ENCODE results near the gene SEMA3A. TPM values are rescaled to one million over a fixed set of nuclear protein-coding genes. Genes with fewer than 3 reads are reported as not detected.

SEMA3A gene
- total RNA-seq, 2 experiments from 2014 or later, result not detected

- Histone ChIP-seq H3K36me3 (ENCODE audit: insufficient read depth, low read length) (no peaks in the 10 kb centered on the region), H3K9me2 (ENCODE audit: insufficient read depth, low read length) (no peaks in the 10 kb centered on the region), H3K4me3 (ENCODE audit: low read depth, low read length, poor library complexity, severe bottlenecking) (no peak overlapping the region), H3K79me2 (ENCODE audit: insufficient read depth, low read depth, low read length) (no peaks in the 10 kb centered on the region), H3K4me2 (ENCODE audit: low read length) (no peak overlapping the region), H2AFZ (ENCODE audit: low read length) (no peak overlapping the region), H4K20me1 (ENCODE audit: insufficient read depth, low read length) (no peaks in the 10 kb centered on the region), H3K9me3 (ENCODE audit: low read length) (no peaks in the 10 kb centered on the region), H3K4me1 (ENCODE audit: insufficient read depth, low read length, poor library complexity, severe bottlenecking) (no peaks in the 10 kb centered on the region), H3K27ac (ENCODE audit: low read depth, low read length, poor library complexity, severe bottlenecking) (no peak overlapping the region)
- no TSS peak for BruUV-seq (replicated peaks)
- intact Hi-C loops (cut with micrococcal nuclease; ENCODE audit: unreplicated experiment), result no loop called here
- TF ChIP-seq CTCF (conservative IDR thresholded peaks at IDR 0.05; ENCODE audit: low read length), result no peak
- TF ChIP-seq EZH2phosphoT487 (IDR thresholded peaks at IDR 0.05; ENCODE audit: borderline replicate concordance, low read depth, low read length), result no peak
- CTCF ChIA-PET (ENCODE audit: unreplicated experiment), result no interaction called here
- POLR2A ChIA-PET, result no interaction called here
- DNase-seq (ENCODE audit: low spot score), result no peak
Measured at GRCh38 chr7:84210301-84210700, 15.7 kb upstream of the SEMA3A start.

GRCh38 chr7:84209006-84209405, 14.4 kb upstream of the SEMA3A start:
- Histone ChIP-seq H3K4me3 (ENCODE audit: low read depth, low read length, poor library complexity, severe bottlenecking) (no peak overlapping the region), H3K4me1 (ENCODE audit: insufficient read depth, low read length, poor library complexity, severe bottlenecking) (no peaks in the 10 kb centered on the region), H3K4me2 (ENCODE audit: low read length) (no peak overlapping the region), H3K79me2 (ENCODE audit: insufficient read depth, low read depth, low read length) (no peaks in the 10 kb centered on the region), H3K9me3 (ENCODE audit: low read length) (no peaks in the 10 kb centered on the region), H2AFZ (ENCODE audit: low read length) (no peak overlapping the region), H3K36me3 (ENCODE audit: insufficient read depth, low read length) (no peaks in the 10 kb centered on the region), H3K27ac (ENCODE audit: low read depth, low read length, poor library complexity, severe bottlenecking) (no peak overlapping the region), H3K9me2 (ENCODE audit: insufficient read depth, low read length) (no peaks in the 10 kb centered on the region), H4K20me1 (ENCODE audit: insufficient read depth, low read length) (no peaks in the 10 kb centered on the region)
- TF ChIP-seq CTCF (conservative IDR thresholded peaks at IDR 0.05; ENCODE audit: low read length) (no peak), EZH2phosphoT487 (IDR thresholded peaks at IDR 0.05; ENCODE audit: borderline replicate concordance, low read depth, low read length) (no peak)
- BruUV-seq (replicated peaks), result no TSS peak
- CTCF ChIA-PET (ENCODE audit: unreplicated experiment), result no interaction called here
- POLR2A ChIA-PET, result interaction anchor here (0.6 kb wide), 1 partner anchor 240 kb away, joined by 3 read pairs; no protein-coding TSS in a partner anchor
- DNase-seq (ENCODE audit: low spot score), result no peak
- intact Hi-C loops (cut with micrococcal nuclease; ENCODE audit: unreplicated experiment), result no loop called here

- CTCF ChIA-PET (ENCODE audit: unreplicated experiment), result no interaction called here
- intact Hi-C loops (cut with micrococcal nuclease; ENCODE audit: unreplicated experiment), result no loop called here
- no peak for DNase-seq (ENCODE audit: low spot score)
- no peaks in the 10 kb centered on the region for H3K36me3 ChIP-seq (ENCODE audit: insufficient read depth, low read length)
- no peaks in the 10 kb centered on the region for H3K79me2 ChIP-seq (ENCODE audit: insufficient read depth, low read depth, low read length)
- H2AFZ ChIP-seq (ENCODE audit: low read length), result no peak overlapping the region
- no peaks in the 10 kb centered on the region for H3K4me1 ChIP-seq (ENCODE audit: insufficient read depth, low read length, poor library complexity, severe bottlenecking)
- no peak overlapping the region for H3K4me2 ChIP-seq (ENCODE audit: low read length)
- POLR2A ChIA-PET, result no interaction called here
- TF ChIP-seq CTCF (conservative IDR thresholded peaks at IDR 0.05; ENCODE audit: low read length) (no peak), EZH2phosphoT487 (IDR thresholded peaks at IDR 0.05; ENCODE audit: borderline replicate concordance, low read depth, low read length) (no peak)
- H3K4me3 ChIP-seq (ENCODE audit: low read depth, low read length, poor library complexity, severe bottlenecking), result no peak overlapping the region
- no TSS peak for BruUV-seq (replicated peaks)
- H3K9me3 ChIP-seq (ENCODE audit: low read length), result no peaks in the 10 kb centered on the region
- H3K9me2 ChIP-seq (ENCODE audit: insufficient read depth, low read length), result no peaks in the 10 kb centered on the region
- H4K20me1 ChIP-seq (ENCODE audit: insufficient read depth, low read length), result no peaks in the 10 kb centered on the region
- H3K27ac ChIP-seq (ENCODE audit: low read depth, low read length, poor library complexity, severe bottlenecking), result no peak overlapping the region
Measured at GRCh38 chr7:84207615-84208014, 13.0 kb upstream of the SEMA3A start.

Measured in OCI-LY7 (cell line).